GF-D8 (cell line): ENCODE data around the gene NFIB.

Experiments used
- DNase-seq: peaks from one replicate; lab custom pipeline; 2025; lab: John Stamatoyannopoulos, UW

NFIB gene

GRCh38 chr9:14344941-14345353 lies 31.0 kb upstream of the NFIB start:
- DNase-seq: no peak

- no peak for DNase-seq
These were observed 30.1 kb upstream of the NFIB start for GRCh38 chr9:14344053-14344524.

GRCh38 chr9:14343261-14344031 lies 29.5 kb upstream of the NFIB start:
- DNase-seq: no peak

DNA sequence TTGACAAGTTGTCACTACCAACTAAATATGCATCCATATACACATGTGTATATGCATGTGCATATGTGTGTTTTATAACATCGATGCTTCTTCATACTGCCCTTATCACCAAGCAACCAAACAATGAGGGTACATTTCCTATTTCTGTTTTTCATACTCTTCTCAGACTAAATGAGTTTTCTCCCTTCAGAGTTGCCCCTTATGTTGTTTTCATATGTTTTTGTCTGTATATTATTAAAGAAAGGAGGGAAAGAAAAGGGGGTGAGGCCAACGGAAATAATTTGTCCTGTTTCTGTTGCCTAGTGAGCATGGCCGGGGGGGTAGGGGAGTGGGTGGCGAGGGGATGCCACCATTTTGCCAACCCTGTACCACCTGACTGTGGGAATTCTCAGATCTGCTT lies 28.8 kb upstream of the NFIB start:
- DNase-seq: no peak

DNA sequence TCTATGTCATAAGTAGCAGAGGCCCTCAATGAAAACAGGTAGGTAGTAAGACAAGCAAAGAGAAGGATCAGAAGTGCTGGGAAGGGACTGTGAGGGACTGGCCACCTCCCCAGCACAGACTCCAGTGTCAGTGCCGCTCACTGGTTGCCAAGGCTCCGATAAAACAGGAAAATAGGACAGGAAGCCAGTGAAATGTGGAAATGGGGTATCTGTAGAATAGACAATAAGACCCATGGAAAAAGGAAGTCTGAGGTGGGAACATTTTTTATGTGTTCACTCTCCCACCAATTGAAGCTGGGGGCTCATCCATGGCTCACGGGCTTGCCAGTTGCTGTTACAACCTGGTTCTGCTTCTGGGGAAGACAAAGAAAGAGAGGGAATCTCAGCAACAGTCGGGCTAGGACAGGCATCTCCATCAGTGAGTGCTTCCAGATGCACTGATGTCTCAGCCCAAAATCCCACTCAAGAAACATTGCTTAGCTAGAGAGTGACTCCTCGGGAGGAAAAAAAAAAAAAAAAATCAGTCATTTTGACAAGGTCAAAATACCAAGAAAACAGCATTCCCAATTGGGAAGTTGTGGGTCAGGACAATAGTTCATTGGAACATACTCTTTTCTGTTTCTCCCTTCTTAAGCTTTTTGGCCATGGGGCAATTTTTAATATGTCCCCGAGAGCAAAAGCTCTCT lies 27.6 kb upstream of the NFIB start:
- DNase-seq: no peak

GRCh38 chr9:14340994-14341393 lies 27.1 kb upstream of the NFIB start:
- DNase-seq: no peak

DNA sequence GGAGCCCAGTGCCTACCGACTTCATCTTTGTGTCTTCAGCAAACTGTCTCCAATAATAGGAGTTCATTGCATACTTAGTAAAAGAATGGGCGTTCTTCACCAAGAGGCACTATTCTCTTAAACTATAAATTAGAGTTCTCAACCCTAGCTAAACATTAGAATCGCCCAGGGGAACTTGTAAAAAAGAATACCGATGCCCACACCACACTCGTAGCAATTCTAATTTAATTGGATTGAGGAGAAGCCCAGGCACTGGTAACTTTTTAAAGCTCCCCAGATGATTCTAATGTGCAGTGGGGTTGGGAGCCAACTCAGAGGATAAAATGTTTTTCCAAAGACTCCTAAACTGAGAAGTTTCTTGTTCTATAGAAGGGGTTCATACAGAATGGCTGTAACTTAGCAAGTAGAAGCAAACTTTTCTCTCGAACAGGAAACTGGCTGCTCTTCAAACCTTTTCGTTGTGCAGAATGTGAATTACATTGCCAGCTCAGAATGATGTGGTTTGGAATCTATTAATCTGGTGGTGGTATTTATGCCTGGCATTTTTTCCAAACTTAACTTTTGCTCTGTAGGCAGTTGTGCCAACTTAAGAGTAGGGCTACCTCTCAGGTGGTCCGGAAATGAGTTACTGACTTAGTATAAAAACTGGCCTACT lies 26.4 kb upstream of the NFIB start:
- no peak for DNase-seq

DNA sequence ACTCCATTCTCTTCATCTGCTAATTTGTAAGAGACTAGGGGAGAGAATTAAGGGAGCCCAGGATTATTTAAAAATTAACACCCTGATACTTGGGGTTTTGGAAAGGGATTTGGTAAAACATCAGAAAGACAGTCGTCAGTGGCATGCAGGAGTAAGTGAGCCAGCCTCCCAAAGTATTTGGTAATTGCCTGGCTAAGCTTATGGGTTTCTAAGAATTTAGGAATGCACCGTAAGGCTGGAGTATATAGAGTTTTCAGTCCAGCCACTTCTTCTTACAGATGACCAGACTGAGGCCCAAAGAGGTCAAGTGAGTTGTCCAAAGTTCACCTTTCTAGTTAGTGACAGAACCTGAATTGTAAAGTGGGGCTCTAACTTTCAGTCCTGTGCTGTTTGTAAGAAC lies 25.8 kb upstream of the NFIB start:
- no peak for DNase-seq

DNA sequence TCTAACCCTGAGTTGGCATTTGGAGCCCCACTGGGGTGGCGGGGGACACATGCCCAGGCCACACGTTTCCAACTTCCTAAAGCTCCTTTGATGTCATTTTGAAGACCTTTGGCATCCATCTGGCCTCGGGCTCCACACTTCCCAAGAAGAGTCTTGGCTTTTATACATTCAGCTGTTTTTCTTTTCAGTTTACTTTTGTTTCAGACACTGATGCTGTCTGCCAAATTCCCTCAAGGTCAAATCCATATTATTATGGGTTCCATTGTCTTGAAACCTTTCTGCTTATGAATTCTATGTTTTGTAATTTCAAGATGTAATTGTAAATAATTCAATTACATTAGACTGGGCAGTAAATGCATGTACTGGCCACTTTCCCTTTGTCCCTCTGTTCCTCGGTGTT lies 23.7 kb upstream of the NFIB start:
- no peak for DNase-seq

DNA sequence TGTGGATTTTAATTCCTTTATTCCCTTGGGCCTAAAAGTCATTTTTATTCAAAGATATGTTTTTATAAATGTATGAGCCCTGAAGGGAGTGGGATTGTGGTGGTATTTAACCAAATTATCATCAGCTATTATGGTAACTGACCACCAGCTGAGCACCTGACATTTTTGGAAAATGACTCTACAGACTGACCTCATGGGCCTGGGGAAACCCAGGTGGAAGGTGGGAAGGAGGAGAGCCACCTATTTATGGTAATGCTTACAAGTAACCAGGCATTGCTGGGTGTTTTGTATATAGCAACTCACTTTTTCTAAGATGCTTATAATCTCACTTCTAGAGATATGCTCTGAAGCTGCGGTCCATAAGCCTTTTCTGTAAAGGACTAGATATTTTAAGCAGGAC lies 22.3 kb upstream of the NFIB start:
- DNase-seq: no peak

DNA sequence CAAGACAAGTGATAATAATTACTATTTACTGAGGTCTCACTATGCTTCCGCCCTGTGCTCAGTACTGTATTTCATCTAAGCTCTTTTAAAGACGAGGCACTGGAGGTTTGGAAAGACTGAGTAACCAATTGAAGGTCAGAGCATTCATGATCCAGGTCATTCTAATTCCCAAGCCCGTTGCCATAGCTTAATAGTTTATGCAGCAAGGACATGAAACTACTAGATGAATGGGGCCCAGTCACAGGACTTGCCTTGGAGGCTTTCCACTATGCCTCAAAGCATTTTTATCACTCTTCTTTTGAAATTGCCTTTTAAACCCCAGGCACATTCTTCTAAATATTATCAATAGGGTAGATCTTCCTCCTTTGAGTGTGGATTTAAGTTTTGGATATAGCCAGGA lies 17.2 kb upstream of the NFIB start:
- DNase-seq: no peak

DNA sequence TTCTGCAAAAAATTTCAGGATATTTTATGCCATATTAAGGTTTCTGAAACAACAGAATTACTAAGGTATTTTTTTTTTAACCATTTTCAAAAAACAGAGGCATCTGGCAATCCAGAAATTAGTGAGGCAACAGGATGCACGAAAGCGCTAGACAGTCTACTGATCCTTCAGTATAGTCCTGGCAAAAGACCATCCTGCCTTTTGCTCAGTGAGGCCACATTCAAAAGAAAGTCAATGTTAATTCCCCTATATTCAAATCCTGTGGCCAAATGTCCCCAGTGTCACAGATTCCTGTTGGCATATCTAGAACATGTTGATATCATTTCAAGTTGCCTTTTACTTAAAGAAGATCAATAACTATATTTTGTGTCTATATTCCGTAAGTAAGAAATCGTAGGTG lies 13.1 kb upstream of the NFIB start:
- no peak for DNase-seq

- no peak for DNase-seq
These were observed 12.4 kb upstream of the NFIB start for GRCh38 chr9:14326264-14326826.

GRCh38 chr9:14325147-14325546 lies 11.2 kb upstream of the NFIB start:
- no peak for DNase-seq

DNA sequence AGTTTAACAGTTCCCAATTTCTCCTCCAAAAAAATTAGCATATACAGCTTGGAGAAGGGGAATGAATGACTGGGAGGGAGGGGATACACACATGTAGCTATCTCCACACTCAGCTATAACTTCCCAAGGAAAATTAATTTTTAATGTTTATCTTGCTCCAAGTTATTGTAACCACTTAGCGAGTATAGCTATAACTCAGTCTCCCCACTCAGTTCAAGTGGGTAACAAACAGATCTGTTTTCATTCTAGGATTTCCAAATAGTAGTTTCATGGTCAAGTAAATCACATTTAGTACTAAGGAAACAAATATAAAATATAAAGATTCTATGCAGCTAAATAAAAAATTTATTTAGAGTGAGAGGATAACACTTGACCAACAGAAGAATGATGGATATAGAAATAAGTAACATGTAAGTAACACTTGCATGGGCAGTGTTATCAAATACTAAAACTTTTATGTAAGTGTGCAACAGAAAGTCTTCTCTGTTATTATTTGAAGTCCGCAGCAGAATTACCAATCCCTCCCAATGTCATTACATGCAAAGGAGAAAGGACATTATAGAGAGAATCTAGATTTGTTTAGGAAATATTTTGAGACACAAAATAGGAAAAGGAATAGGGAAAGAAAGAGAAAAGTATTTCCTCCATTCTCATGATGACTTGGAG lies 10.2 kb upstream of the NFIB start:
- no peak for DNase-seq

- no peak for DNase-seq
These were observed 9.4 kb upstream of the NFIB start for GRCh38 chr9:14323083-14323971.

DNA sequence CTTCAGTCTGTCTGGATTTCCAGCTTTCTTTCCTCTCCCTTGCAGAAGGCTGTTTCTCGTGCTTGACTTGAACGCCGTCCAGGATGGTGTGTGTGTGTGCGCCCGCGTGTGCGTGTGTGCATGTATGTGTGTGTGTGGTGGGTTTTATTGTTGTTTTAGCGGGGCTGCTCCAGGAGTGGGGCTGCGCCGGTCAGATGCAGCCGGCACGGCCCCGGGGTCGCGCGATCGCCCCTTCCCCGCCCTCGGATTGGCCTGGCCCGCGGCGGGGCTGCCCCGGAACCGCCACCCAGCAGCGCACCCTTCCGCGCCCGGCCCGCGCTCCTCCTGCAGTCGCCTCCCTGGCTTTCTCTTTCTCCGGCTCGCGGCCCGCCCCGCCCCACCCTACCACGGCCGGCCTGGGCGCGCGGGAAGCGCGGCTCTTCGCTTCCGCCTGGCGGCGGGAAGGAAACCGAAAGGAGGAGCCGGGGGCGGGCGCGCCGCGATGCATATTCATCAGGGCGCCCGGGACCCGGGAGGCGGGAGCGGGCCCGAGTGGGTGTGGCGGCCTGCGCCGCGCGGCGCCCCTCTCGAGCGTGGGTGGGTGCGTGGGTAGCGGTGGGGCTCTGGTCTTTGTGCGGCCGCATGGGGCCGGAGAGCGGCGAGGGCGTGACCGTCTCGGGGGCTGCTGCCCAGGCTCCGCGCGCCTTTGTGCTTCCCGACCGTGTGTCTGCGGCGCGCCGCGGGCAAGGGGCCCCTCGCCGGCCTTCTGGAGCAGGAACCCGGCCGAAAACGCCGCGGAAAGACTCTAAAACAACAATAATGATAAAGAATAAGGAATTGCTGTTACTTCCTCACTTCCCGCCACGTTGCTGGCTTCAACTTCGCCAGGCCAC lies 8.5 kb upstream of the NFIB start:
- peak; percentile 67 for DNase-seq

- no peak for DNase-seq
These were observed 7.7 kb upstream of the NFIB start for GRCh38 chr9:14321517-14322130.

DNA sequence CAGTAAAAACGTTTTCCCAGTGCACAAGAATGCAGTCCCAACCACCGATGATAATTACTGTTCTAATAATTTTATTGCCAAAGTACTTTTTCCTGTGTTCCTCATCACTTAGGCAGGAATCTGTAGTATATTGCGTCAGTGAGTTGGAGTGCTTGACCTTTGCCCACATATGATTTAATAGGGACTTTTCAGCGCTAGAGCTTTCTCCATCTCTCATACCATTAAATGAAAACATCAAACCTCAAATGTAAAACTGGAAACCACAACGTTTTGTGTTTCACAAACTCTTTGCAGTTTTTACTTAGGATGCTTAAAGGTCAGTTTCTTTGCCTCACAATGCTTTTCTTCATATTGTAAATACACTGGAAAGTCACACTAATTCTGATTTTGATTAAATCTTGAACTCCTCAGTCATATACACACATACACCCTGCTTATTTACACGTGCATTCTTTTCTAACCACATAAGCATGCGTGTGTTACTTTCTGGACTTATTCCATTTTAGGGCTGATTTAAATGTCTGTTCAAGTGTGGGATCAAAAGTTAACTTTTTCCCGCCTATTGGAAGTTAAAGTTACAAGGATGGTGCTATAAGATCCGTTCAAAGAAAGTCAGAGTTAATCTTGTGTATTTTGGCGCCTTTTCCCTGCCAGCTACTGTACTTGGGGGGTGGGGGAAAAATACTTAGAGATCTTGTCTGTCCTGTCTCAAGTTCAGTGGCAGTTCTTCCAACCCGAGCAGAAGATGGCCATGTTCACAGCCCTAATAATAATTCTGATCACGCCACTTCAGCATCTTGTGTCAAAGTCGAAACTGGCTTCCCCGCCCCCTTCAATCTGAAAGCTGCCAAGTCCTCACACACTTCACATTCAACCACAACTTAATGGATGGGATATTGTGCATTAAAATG lies 6.6 kb upstream of the NFIB start:
- DNase-seq: no peak
